Subcutaneous abdominal adipose tissue (tissue), 5 donors: ENCODE measurements around the gene CMTM3.

Source experiments
- H3K27ac ChIP-seq: one replicate; pipeline ENCODE4 v1.7.0; 2013; ENCODE audit warnings: low read depth, mild to moderate bottlenecking, inconsistent platforms, low read length, moderate library complexity
- H3K27me3 ChIP-seq, 5 donors: one replicate each; pipeline ENCODE4 v1.7.0; 2013; ENCODE audit warnings: low read length in 5 of 5, inconsistent platforms in 1 of 5; ENCODE audit not compliant: control insufficient read depth in 5 of 5, insufficient read depth in 4 of 5
- H3K36me3 ChIP-seq, 5 donors: one replicate each; pipeline ENCODE4 v1.7.0; 2013; ENCODE audit warnings: low read length in 5 of 5; ENCODE audit not compliant: control insufficient read depth in 5 of 5, insufficient read depth in 5 of 5
- H3K4me1 ChIP-seq, 5 donors: one replicate each; pipeline ENCODE4 v1.7.0; 2013; ENCODE audit warnings: low read length in 5 of 5, mild to moderate bottlenecking in 3 of 5, moderate library complexity in 1 of 5; ENCODE audit not compliant: control insufficient read depth in 5 of 5, insufficient read depth in 5 of 5
- H3K4me3 ChIP-seq, 5 donors: one replicate each; pipeline ENCODE4 v1.7.0; 2013; ENCODE audit warnings: low read length in 5 of 5, low read depth in 1 of 5
- H3K9ac ChIP-seq, 5 donors: one replicate each; pipeline ENCODE4 v1.7.0; 2013; ENCODE audit warnings: low read length in 5 of 5, mild to moderate bottlenecking in 4 of 5, moderate library complexity in 3 of 5
- H3K9me3 ChIP-seq, 5 donors: one replicate each; pipeline ENCODE4 v1.7.0; 2013; ENCODE audit warnings: low read length in 5 of 5; ENCODE audit not compliant: control insufficient read depth in 5 of 5
- donor health status: healthy.
- donor health status: healthy.
- donor health status: healthy.
- donor health status: healthy.
- donor health status: healthy.

Gene CMTM3

DNA sequence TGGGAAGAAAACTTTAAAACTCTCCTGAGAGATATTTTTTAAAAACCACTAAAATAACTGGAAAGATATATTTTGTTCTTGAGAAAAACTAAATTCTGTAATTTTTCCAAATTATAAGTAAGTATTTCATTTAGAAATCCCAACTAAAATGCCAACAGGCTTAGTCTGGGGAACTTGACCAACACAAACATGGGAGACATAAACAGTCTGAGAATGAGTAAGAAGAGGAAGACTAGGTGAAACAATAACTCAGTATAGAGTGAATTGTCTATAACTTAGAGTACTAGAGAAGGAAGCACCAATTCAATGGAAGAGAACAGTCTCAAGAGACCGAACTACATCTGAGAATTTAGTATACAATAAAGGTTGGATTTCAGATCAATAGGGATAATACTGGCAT is 35.4 kb upstream of the CMTM3 start:
- Histone ChIP-seq H3K4me1 (peaks cover 0 to 9% (median 0%) of the 10 kb centered on the region in 5 donors), H3K27ac (no peak overlapping the region), H3K9me3 (no peaks in the 10 kb centered on the region), H3K4me3 (no peak overlapping the region), H3K27me3 (no peaks in the 10 kb centered on the region), H3K9ac (no peak overlapping the region), H3K36me3 (peaks cover 0 to 20% (median 15%) of the 10 kb centered on the region in 5 donors)

DNA sequence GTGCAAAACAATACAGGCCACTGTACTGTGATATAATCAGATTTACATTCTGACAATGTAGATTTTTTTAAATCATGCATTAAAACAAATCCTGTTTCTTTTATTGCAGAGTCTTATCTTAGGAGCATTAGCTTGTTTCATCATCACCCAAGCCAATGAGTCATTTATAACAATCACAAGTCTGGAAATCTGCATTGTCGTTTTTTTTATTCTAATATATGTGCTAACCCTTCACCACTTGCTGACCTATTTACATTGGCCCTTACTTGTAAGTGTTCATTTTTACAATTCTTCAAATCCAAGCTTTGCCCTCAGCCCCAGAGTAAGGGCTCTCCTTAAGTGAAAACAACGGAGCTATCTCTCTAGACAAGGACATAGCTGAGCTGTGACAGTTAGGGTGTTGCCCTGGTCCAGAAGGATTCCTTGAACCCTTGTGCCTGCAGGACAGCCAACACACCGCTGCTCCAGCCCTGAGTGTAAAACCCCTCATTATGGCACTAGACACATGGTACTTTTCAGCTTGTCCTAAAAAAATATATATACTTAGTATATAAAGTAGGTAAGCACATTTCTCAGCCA is 34.6 kb upstream of the CMTM3 start:
- Histone ChIP-seq H3K27me3 (no peaks in the 10 kb centered on the region), H3K27ac (no peak overlapping the region), H3K4me1 (peaks cover 0 to 9% (median 0%) of the 10 kb centered on the region in 5 donors), H3K9me3 (no peaks in the 10 kb centered on the region), H3K9ac (no peak overlapping the region), H3K36me3 (peaks cover 0 to 16% (median 15%) of the 10 kb centered on the region in 5 donors), H3K4me3 (no peak overlapping the region)

DNA sequence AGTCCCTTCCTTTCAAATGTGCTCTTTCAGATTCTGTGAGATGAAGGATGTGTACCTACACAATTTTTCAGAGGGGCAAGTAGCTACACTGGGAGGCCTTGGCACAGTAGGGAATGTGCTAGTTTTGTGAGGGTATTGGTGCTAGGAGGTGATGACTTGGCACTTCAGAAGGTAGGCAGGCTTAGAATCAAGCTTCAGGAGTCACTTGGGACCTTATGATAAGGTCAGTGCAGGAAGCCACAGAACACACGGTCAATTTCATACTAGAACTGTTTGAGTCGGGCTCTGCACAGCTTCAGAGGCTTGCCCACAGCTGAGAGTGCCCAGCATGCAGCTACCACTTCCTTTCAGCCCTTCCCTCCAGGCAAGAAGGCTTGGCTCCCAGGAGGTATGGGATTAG is 32.1 kb upstream of the CMTM3 start:
- no peak overlapping the region for H3K4me3 ChIP-seq
- no peak overlapping the region for H3K27ac ChIP-seq
- no peaks in the 10 kb centered on the region for H3K9me3 ChIP-seq
- no peaks in the 10 kb centered on the region for H3K27me3 ChIP-seq
- H3K9ac ChIP-seq: no peak overlapping the region
- H3K36me3 ChIP-seq: no peaks in the 10 kb centered on the region
- peaks cover 0 to 12% (median 3%) of the 10 kb centered on the region in 5 donors for H3K4me1 ChIP-seq

DNA sequence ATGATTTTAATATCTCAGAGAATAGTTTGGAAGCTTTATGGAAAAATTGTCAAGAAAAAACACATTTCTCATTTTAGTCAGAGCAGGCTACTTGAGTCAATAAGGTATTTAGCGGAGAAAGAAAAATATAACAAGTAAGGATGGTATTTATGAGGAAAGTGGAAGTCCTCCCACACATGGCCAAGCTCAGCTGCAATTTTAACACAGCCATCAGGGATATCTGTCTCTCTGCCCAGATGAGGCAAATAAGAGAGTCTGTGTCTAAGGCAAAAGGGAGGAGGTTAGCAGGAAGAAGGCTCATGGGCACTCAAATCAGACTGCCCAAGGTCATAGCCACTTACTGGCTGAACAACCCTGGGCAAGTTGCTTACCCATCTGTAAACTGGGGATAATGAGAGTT is 30.4 kb upstream of the CMTM3 start:
- H3K36me3 ChIP-seq: no peaks in the 10 kb centered on the region
- H3K4me3 ChIP-seq: no peak overlapping the region
- H3K27me3 ChIP-seq: no peaks in the 10 kb centered on the region
- peaks cover 2 to 22% (median 17%) of the 10 kb centered on the region in 5 donors for H3K4me1 ChIP-seq
- H3K9me3 ChIP-seq: no peaks in the 10 kb centered on the region
- no peak overlapping the region for H3K27ac ChIP-seq
- H3K9ac ChIP-seq: no peak overlapping the region

DNA sequence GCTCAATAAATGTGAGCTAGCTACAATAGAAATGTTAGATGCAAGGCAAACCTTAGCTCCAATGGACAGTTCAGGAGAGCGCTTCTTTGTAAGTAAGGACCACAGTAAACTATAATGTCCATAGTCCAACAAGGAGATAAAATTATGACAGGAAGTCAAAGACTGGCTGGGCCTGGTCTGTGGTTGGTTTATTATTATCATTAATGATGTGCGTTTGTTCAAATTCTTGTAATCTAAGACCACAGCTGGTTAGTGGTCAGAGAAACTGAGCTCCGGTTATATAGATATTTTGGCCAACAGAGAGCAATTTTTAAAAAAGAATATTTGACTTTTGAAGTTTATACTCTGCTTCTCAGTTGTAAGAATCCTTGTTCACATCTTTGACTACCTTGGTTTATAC is 30.0 kb upstream of the CMTM3 start:
- Histone ChIP-seq H3K4me3 (no peak overlapping the region), H3K9me3 (no peaks in the 10 kb centered on the region), H3K27ac (no peak overlapping the region), H3K36me3 (no peaks in the 10 kb centered on the region), H3K9ac (no peak overlapping the region), H3K27me3 (no peaks in the 10 kb centered on the region), H3K4me1 (peaks cover 2 to 23% (median 22%) of the 10 kb centered on the region in 5 donors)

DNA sequence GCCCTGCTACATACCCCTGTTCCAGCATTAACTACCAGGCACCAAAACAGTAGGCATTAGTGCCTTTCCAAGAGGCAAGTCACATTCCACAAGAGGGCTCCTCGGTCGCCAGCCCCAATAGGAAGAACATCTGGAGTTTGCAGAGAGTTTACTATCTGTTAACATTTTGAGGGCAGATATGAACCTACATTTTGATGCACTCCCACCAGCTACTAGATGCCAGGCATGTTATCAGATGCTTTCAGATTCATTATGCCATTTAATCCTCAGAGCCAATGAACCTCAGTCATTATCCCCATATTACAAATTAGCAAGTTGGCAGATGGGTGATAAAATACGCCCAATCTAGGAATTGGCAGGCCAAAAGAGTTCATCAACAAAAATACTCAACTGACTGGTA is 29.4 kb upstream of the CMTM3 start:
- H3K9ac ChIP-seq: no peak overlapping the region
- no peaks in the 10 kb centered on the region for H3K36me3 ChIP-seq
- H3K4me3 ChIP-seq: no peak overlapping the region
- no peaks in the 10 kb centered on the region for H3K27me3 ChIP-seq
- no peak overlapping the region for H3K27ac ChIP-seq
- no peaks in the 10 kb centered on the region for H3K9me3 ChIP-seq
- peaks cover 2 to 23% (median 21%) of the 10 kb centered on the region in 5 donors for H3K4me1 ChIP-seq

DNA sequence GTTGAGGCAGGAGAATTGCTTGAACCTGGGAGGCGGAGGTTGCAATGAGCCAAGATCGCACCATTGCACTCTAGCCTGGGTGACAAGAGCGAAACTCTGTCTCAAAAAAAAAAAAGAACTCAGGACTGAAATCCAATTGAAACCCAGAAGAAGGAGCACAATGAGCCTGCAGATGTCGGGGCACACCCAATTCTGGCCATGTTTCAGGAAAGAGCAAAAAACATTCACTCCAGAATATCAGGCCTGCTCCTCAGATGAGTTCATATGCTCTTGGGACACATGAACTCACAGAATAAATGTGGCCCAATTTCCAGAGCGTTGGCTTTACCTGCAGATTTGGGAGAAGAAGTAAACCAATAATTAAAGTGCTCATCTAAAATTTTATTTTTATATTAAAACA is 28.2 kb upstream of the CMTM3 start:
- peaks cover 9 to 33% (median 31%) of the 10 kb centered on the region in 5 donors for H3K4me1 ChIP-seq
- no peaks in the 10 kb centered on the region for H3K36me3 ChIP-seq
- no peak overlapping the region for H3K4me3 ChIP-seq
- H3K27ac ChIP-seq: no peak overlapping the region
- no peaks in the 10 kb centered on the region for H3K9me3 ChIP-seq
- no peak overlapping the region for H3K9ac ChIP-seq
- H3K27me3 ChIP-seq: no peaks in the 10 kb centered on the region

DNA sequence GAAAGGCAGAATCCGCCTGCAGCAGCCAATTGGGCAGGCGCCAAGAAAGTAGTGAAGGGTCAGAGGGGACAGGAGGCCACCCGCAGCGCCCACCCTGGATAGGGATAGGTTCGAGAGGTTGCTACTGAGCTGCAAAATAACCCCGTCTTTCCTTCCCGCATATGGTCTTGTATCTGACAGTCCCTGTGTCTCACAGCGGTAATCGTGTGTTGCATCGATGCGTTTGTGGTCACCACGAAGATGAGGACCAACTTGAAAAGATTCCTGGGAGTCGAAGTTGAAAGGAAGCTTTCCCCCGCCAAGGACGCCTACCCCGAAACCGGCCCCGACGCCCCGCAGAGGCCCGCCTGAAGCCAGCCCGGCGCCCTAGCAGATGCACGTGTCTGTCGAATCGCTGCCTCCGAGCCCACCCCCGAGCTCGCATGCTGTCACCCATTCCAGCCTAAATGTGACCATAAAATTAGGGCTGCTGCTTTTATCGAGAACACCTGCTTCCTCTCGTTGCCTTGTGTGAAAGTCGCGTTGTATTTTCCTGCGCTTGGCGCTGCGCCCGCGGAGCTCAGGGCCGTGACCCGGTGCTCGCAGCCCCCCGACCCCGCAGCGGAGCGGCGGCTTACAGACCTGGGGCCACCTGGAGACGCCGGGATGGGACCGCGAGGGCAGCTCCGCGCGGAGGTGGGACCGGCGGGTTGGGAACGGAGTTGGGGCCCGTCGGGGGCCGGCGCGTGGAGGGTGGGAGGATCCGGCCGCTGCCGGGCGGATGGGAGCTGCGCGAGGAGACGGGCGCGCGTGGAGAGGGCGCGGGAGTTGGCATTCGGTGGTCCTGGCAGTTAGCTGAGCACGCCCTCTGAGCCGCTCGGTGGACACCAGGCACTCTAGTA is 25.6 kb upstream of the CMTM3 start, which contains the start of gene CMTM2:
TSS of gene CMTM2 (plus strand) at position 813 of the 881 bp plus-strand sequence. CDS start 145 bp downstream, outside the sequence.
- peak within 1 kb of the TSS in 2 of 5 donors; percentile 30 to 36 for H3K9ac ChIP-seq

DNA sequence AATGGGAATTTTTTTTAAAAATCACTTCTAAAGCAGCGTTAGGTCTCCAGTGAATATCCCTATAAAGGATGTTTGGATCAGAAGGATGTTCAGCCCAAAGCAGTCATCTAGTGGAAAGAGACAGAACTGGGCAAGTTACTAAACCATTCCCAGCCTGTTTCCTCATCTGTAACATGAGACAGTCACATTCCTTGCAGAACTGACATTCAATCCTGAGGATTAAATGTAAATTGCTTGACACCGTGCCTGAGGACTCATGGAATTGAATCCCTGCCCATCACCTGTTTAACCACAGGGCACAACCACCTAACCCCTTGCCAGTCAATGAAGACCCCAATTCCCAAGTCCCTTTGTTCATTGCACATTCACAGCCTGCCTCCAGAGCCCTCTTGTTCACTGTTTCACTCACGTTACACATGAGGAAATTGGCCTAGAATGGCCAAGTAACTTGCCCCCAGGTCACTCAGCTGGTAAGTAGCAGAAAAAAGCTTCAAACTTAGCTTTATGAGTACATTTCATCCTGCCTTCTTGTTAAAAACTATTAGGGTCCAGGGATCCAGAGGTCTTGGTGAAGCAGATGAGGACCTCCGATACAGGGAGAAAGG is 23.8 kb upstream of the CMTM3 start:
- H3K4me3 ChIP-seq: no peak overlapping the region
- H3K27me3 ChIP-seq: no peaks in the 10 kb centered on the region
- H3K9me3 ChIP-seq: no peaks in the 10 kb centered on the region
- peaks cover 11 to 45% (median 42%) of the 10 kb centered on the region in 5 donors for H3K4me1 ChIP-seq
- H3K27ac ChIP-seq: peak overlapping the region; percentile 53
- H3K9ac ChIP-seq: peak overlapping the region in 1 of 5 donors; percentile 26
- H3K36me3 ChIP-seq: no peaks in the 10 kb centered on the region

More for the DNA sequence above, 25.6 kb upstream of the CMTM3 start, which contains the start of gene CMTM2:
- H3K4me3 ChIP-seq: peak within 1 kb of the TSS; percentile 40 to 61 (median 46)
- H3K9me3 ChIP-seq: no peaks in the 10 kb centered on the region
- peak within 1 kb of the TSS; percentile 53 for H3K27ac ChIP-seq
- H3K4me1 ChIP-seq: peaks cover 11 to 43% (median 38%) of the 10 kb centered on the region in 5 donors
- H3K36me3 ChIP-seq: no peaks in the 10 kb centered on the region
- H3K27me3 ChIP-seq: no peaks in the 10 kb centered on the region
